Neural cell (in vitro differentiated cells): ENCODE results near the gene COL25A1. TPM values are rescaled to one million over a fixed set of nuclear protein-coding genes. Genes with fewer than 3 reads are reported as not detected.

Source experiments
- H2AFZ ChIP-seq: fragments of 200-600, 300-800 bp; sonication (generic), shearing (Covaris generic); 2 replicates; pipeline ENCODE4 v1.6.0; 2014; ENCODE audit warnings: low read depth, mild to moderate bottlenecking, antibody characterized with exemption, low read length, moderate library complexity
- H3F3A ChIP-seq: fragments of 200-600 bp; shearing (Covaris generic); 2 replicates; pipeline ENCODE4 v1.6.1; 2016; ENCODE audit warnings: mild to moderate bottlenecking, moderate library complexity, mixed read lengths, antibody characterized with exemption, low read length; ENCODE audit not compliant: insufficient read depth, poor library complexity, severe bottlenecking
- H3K27ac ChIP-seq: fragments of 200-600, 300-800 bp; sonication (generic), shearing (Covaris generic); 2 replicates; pipeline ENCODE4 v1.5.1; 2014; ENCODE audit warnings: mild to moderate bottlenecking, low read length, moderate library complexity
- H3K27me3 ChIP-seq: fragments of 300-800, 200-600 bp; sonication (generic), shearing (Covaris generic); 2 replicates; pipeline ENCODE4 v1.6.0; 2014; ENCODE audit warnings: mild to moderate bottlenecking, low read depth, low read length, moderate library complexity; ENCODE audit not compliant: insufficient read depth
- H3K36me3 ChIP-seq: fragments of 300-800, 200-600 bp; sonication (generic), shearing (Covaris generic); 2 replicates; pipeline ENCODE4 v1.5.1; 2014; ENCODE audit warnings: mild to moderate bottlenecking, antibody characterized with exemption, low read length, moderate library complexity; ENCODE audit not compliant: insufficient read depth
- H3K4me2 ChIP-seq: fragments of 300-800, 200-600 bp; sonication (generic), shearing (Covaris generic); 2 replicates; pipeline ENCODE4 v1.6.0; 2014; ENCODE audit warnings: mild to moderate bottlenecking, low read length
- H3K4me3 ChIP-seq: fragments of 300-800, 200-600 bp; sonication (generic), shearing (Covaris generic); 2 replicates; pipeline ENCODE4 v1.5.1; 2014; ENCODE audit warnings: mild to moderate bottlenecking, low read length, moderate library complexity
- H3K79me2 ChIP-seq: fragments of 200-600 bp; shearing (Covaris generic); replicated peaks from 2 replicates; pipeline ENCODE4 v1.6.0; 2014; ENCODE audit warnings: mild to moderate bottlenecking, low read length, moderate library complexity; ENCODE audit not compliant: insufficient read depth
- H3K9ac ChIP-seq: fragments of 300-800, 200-600 bp; sonication (generic), shearing (Covaris generic); 2 replicates; pipeline ENCODE4 v1.6.1; 2016; ENCODE audit warnings: mild to moderate bottlenecking, low read length, mixed read lengths
- H3K9me2 ChIP-seq: fragments of 200-600 bp; shearing (Covaris generic); 2 replicates; pipeline ENCODE4 v1.6.1; 2016; ENCODE audit warnings: mild to moderate bottlenecking, low read length, mixed read lengths; ENCODE audit not compliant: insufficient read depth
- H3K9me3 ChIP-seq: fragments of 200-600, 300-800 bp; sonication (generic), shearing (Covaris generic); 2 replicates; pipeline ENCODE4 v1.6.1; 2016; ENCODE audit warnings: mild to moderate bottlenecking, mixed run types, low read length, moderate library complexity, mixed read lengths
- H4K20me1 ChIP-seq: fragments of 200-600 bp; shearing (Covaris generic); 2 replicates; pipeline ENCODE4 v1.6.1; 2016; ENCODE audit warnings: mild to moderate bottlenecking, mixed run types; ENCODE audit not compliant: insufficient read depth
- CTCF ChIP-seq: fragments of 450-650 bp; IDR thresholded peaks from 2 replicates; pipeline ENCODE4 v1.5.1; 2014; ENCODE audit warnings: antibody characterized with exemption, mild to moderate bottlenecking, moderate library complexity; ENCODE audit not compliant: poor library complexity, severe bottlenecking
- EP300 ChIP-seq: fragments of 450-650 bp; conservative IDR thresholded peaks from 2 replicates; pipeline ENCODE4 v1.6.1; 2014; ENCODE audit warnings: antibody characterized with exemption, mild to moderate bottlenecking, moderate library complexity; ENCODE audit not compliant: poor library complexity, severe bottlenecking
- EZH2 ChIP-seq: fragments of 200-600, 300-800 bp; shearing (Covaris generic), sonication (generic); IDR thresholded peaks from 2 replicates; pipeline ENCODE4 v1.6.1; 2014; ENCODE audit warnings: antibody characterized with exemption, low read length, borderline replicate concordance, mild to moderate bottlenecking; ENCODE audit not compliant: insufficient read depth, poor library complexity, severe bottlenecking
- MXI1 ChIP-seq: fragments of 450-650 bp; conservative IDR thresholded peaks from 2 replicates; pipeline ENCODE4 v1.6.1; 2014; ENCODE audit warnings: antibody characterized with exemption, mild to moderate bottlenecking; ENCODE audit not compliant: poor library complexity, severe bottlenecking
- POLR2AphosphoS5 ChIP-seq: IDR thresholded peaks from 2 replicates; pipeline ENCODE4 v1.6.1; 2012
- RAD21 ChIP-seq: fragments of 450-650 bp; conservative IDR thresholded peaks from 2 replicates; pipeline ENCODE4 v1.6.1; 2014; ENCODE audit warnings: antibody characterized with exemption, mild to moderate bottlenecking, moderate library complexity
- REST ChIP-seq: IDR thresholded peaks from 2 replicates; pipeline ENCODE4 v1.6.1; 2012; ENCODE audit warnings: borderline replicate concordance
- SMC3 ChIP-seq: fragments of 450-650 bp; conservative IDR thresholded peaks from 2 replicates; pipeline ENCODE4 v1.6.1; 2014; ENCODE audit warnings: antibody characterized with exemption, mild to moderate bottlenecking, moderate library complexity; ENCODE audit not compliant: poor library complexity
- TAF1 ChIP-seq: IDR thresholded peaks from 2 replicates; pipeline ENCODE4 v1.6.1; 2012; ENCODE audit warnings: low read depth
- polyA plus RNA-seq: library from polyadenylated mRNA; depleted of rRNA; stranded (reverse); fragments of >200 nt; gene quantifications from 2 replicates; pipeline ENCODE4 v1.2.3, GENCODE V29; 2014

COL25A1 gene
- polyA plus RNA-seq, 1 donor from 2014 or later, result 32.3 TPM

DNA sequence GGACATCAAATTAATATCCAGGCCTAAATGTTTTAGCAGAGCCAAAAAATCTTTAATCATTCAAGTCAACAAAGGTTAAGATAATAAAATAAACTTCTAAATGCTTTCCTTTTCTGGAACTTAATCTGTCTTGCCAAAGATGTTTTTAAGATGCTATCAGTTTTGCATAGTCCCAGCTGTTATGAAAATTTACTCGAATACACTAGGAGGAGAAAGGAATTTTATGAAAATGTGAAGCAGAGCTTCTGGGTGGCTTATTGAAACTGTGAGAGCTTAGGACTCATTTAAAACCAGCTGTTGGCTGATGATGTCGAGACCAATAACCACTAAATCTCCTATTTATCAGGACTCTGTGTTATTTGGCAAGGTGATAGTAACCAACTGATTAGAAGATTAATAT lies 337.4 kb downstream of the COL25A1 start:
- Histone ChIP-seq H3K79me2 (no peaks in the 10 kb centered on the region), H3K9ac (no peak overlapping the region), H4K20me1 (no peaks in the 10 kb centered on the region), H3K36me3 (no peaks in the 10 kb centered on the region), H3K9me3 (no peaks in the 10 kb centered on the region), H3K27ac (no peak overlapping the region), H3K9me2 (no peaks in the 10 kb centered on the region), H2AFZ (no peak overlapping the region), H3F3A (no peaks in the 10 kb centered on the region), H3K4me3 (no peak overlapping the region), H3K27me3 (no peaks in the 10 kb centered on the region), H3K4me2 (no peak overlapping the region)
- TF ChIP-seq REST (no peak), SMC3 (no peak), POLR2AphosphoS5 (no peak), CTCF (no peak), EP300 (no peak), TAF1 (no peak), MXI1 (no peak), RAD21 (no peak), EZH2 (no peak)

DNA sequence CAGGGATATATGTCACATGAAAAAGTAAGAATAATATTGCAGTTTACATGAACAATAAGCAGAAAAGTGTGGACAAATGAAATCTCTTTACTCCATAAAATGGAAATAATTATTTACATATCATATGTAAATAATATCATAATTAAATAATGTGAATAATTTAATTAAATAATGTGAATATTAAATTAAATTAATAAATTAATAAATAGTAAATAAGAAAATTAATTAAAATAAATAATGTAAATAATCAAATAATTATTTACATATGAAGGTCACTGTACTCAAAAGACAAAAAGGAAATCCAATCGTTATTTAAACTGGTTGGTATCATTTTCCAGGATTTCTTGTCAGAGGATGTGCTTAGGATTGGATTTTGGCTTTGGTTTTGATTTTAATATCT lies 338.5 kb downstream of the COL25A1 start:
- Histone ChIP-seq H3K9ac (no peak overlapping the region), H3K4me2 (no peak overlapping the region), H2AFZ (no peak overlapping the region), H3K9me3 (no peaks in the 10 kb centered on the region), H3K27ac (no peak overlapping the region), H3K79me2 (no peaks in the 10 kb centered on the region), H3K9me2 (no peaks in the 10 kb centered on the region), H3K27me3 (no peaks in the 10 kb centered on the region), H3K36me3 (no peaks in the 10 kb centered on the region), H3F3A (no peaks in the 10 kb centered on the region), H3K4me3 (no peak overlapping the region), H4K20me1 (no peaks in the 10 kb centered on the region)
- TF ChIP-seq EP300 (no peak), MXI1 (no peak), POLR2AphosphoS5 (no peak), TAF1 (no peak), RAD21 (no peak), REST (no peak), EZH2 (no peak), SMC3 (no peak), CTCF (no peak)
